H9 (cell line): Measurements from ENCODE around the gene FHIT. TPM values are rescaled to one million over a fixed set of nuclear protein-coding genes. Genes with fewer than 3 reads are reported as not detected.

Source experiments
- DNase-seq: peaks from one replicate; pipeline ENCODE4 v3.0.0-alpha.2; 2017
- H2AFZ ChIP-seq: one replicate; pipeline ENCODE4 v1.6.1; 2013; ENCODE audit warnings: mild to moderate bottlenecking, low read length, control low read depth, moderate library complexity
- H2AK5ac ChIP-seq: 2 replicates; pipeline ENCODE4 v1.6.1; 2013; ENCODE audit warnings: low read length, control low read depth, mixed read lengths; ENCODE audit not compliant: insufficient read length
- H2BK120ac ChIP-seq: one replicate; pipeline ENCODE4 v1.6.1; 2013; ENCODE audit warnings: low read depth, mild to moderate bottlenecking, low read length, control low read depth, inconsistent platforms; ENCODE audit not compliant: poor library complexity, severe bottlenecking
- H2BK12ac ChIP-seq: 2 replicates; pipeline ENCODE4 v1.6.1; 2013; ENCODE audit warnings: low read length, control low read depth, mixed read lengths, low read depth; ENCODE audit not compliant: insufficient read length
- H2BK15ac ChIP-seq: 2 replicates; pipeline ENCODE4 v1.6.1; 2013; ENCODE audit warnings: low read depth, low read length, control low read depth
- H2BK20ac ChIP-seq: one replicate; pipeline ENCODE4 v1.6.1; 2013; ENCODE audit warnings: low read depth, mild to moderate bottlenecking, low read length, control low read depth, inconsistent platforms; ENCODE audit not compliant: poor library complexity, severe bottlenecking
- H2BK5ac ChIP-seq: 2 replicates; pipeline ENCODE4 v1.6.1; 2013; ENCODE audit warnings: low read length, control low read depth, mixed read lengths; ENCODE audit not compliant: insufficient read length
- H3K14ac ChIP-seq: 2 replicates; pipeline ENCODE4 v1.6.1; 2013; ENCODE audit warnings: low read length, control low read depth; ENCODE audit not compliant: insufficient read depth
- H3K18ac ChIP-seq: 2 replicates; pipeline ENCODE4 v1.6.1; 2013; ENCODE audit warnings: low read depth, mild to moderate bottlenecking, mixed read lengths, low read length, control low read depth; ENCODE audit not compliant: insufficient read length
- H3K23ac ChIP-seq: 2 replicates; pipeline ENCODE4 v1.6.1; 2013; ENCODE audit warnings: low read length, control low read depth, mixed read lengths, low read depth; ENCODE audit not compliant: insufficient read length
- H3K23me2 ChIP-seq: 2 replicates; pipeline ENCODE4 v1.6.1; 2013; ENCODE audit warnings: low read depth, mild to moderate bottlenecking, mixed read lengths, low read length, control low read depth; ENCODE audit not compliant: insufficient read length, poor library complexity, severe bottlenecking
- H3K27ac ChIP-seq: 2 replicates; pipeline ENCODE4 v1.5.1; 2013; ENCODE audit warnings: low read length, control low read depth, mixed read lengths, low read depth; ENCODE audit not compliant: insufficient read length
- H3K27me3 ChIP-seq: 2 replicates; pipeline ENCODE4 v1.6.1; 2013; ENCODE audit warnings: low read length, control low read depth, inconsistent platforms; ENCODE audit not compliant: insufficient read depth
- H3K4ac ChIP-seq: 2 replicates; pipeline ENCODE4 v1.6.1; 2013; ENCODE audit warnings: low read depth, mild to moderate bottlenecking, control low read depth, inconsistent platforms, low read length, moderate library complexity
- H3K4me1 ChIP-seq: 2 replicates; pipeline ENCODE4 v1.6.1; 2013; ENCODE audit warnings: low read length, control low read depth, inconsistent platforms; ENCODE audit not compliant: insufficient read depth
- H3K4me2 ChIP-seq: 2 replicates; pipeline ENCODE4 v1.6.1; 2013; ENCODE audit warnings: low read length, control low read depth, mixed read lengths; ENCODE audit not compliant: insufficient read length, insufficient read depth
- H3K56ac ChIP-seq: 2 replicates; pipeline ENCODE4 v1.6.1; 2013; ENCODE audit warnings: low read depth, mild to moderate bottlenecking, mixed read lengths, low read length, control low read depth; ENCODE audit not compliant: insufficient read length
- H3K79me1 ChIP-seq: 2 replicates; pipeline ENCODE4 v1.6.1; 2013; ENCODE audit warnings: low read depth, mild to moderate bottlenecking, moderate library complexity, low read length, control low read depth, inconsistent platforms; ENCODE audit not compliant: insufficient read depth, poor library complexity, severe bottlenecking
- H3K79me2 ChIP-seq: 2 replicates; pipeline ENCODE4 v1.6.1; 2013; ENCODE audit warnings: low read length, control low read depth, inconsistent platforms; ENCODE audit not compliant: insufficient read depth
- H3K9ac ChIP-seq: 2 replicates; pipeline ENCODE4 v1.6.1; 2013; ENCODE audit warnings: low read length, control low read depth, mixed read lengths; ENCODE audit not compliant: insufficient read length; ENCODE audit errors: extremely low read depth
- H3K9me3 ChIP-seq: one replicate; pipeline ENCODE4 v1.6.1; 2013; ENCODE audit warnings: low read depth, low read length, inconsistent platforms; ENCODE audit not compliant: control insufficient read depth
- H3T11ph ChIP-seq: one replicate; pipeline ENCODE4 v1.6.1; 2013; ENCODE audit warnings: mild to moderate bottlenecking, low read length, control low read depth, inconsistent platforms
- H4K20me1 ChIP-seq: one replicate; pipeline ENCODE4 v1.6.1; 2013; ENCODE audit not compliant: control insufficient read depth, insufficient read length, insufficient read depth
- H4K5ac ChIP-seq: 2 replicates; pipeline ENCODE4 v1.6.1; 2013; ENCODE audit warnings: low read depth, mild to moderate bottlenecking, mixed read lengths, low read length, control low read depth; ENCODE audit not compliant: insufficient read length
- H4K8ac ChIP-seq: replicated peaks from 2 replicates; pipeline ENCODE4 v1.6.1; 2013; ENCODE audit warnings: low read length, control low read depth, mixed read lengths, low read depth; ENCODE audit not compliant: insufficient read length
- H4K91ac ChIP-seq: 2 replicates; pipeline ENCODE4 v1.6.1; 2013; ENCODE audit warnings: low read depth, mild to moderate bottlenecking, moderate library complexity, mixed read lengths, low read length, control low read depth; ENCODE audit not compliant: insufficient read length
- H3K27ac Mint-ChIP-seq, 3 experiments: 2 replicates in 2 of 3; 3 replicates in 1 of 3; pipeline ENCODE4 v1.8.0; 2020 to 2021; ENCODE audit warnings: mixed read lengths in 3 of 3, mild to moderate bottlenecking in 1 of 3, moderate library complexity in 1 of 3
- H3K27me3 Mint-ChIP-seq: 2 replicates; pipeline ENCODE4 v1.8.0; 2021; ENCODE audit warnings: low read depth, mild to moderate bottlenecking, moderate library complexity, mixed read lengths
- H3K36me3 Mint-ChIP-seq, 3 experiments: 2 replicates in 2 of 3; 3 replicates in 1 of 3; pipeline ENCODE4 v1.8.0; 2020 to 2021; ENCODE audit warnings: low read depth in 3 of 3, mixed read lengths in 3 of 3; ENCODE audit not compliant: insufficient read depth in 1 of 3
- H3K4me1 Mint-ChIP-seq, 2 experiments: 2 replicates each; pipeline ENCODE4 v1.8.0; 2020; ENCODE audit warnings: mixed read lengths in 2 of 2
- H3K4me3 Mint-ChIP-seq, 2 experiments: 2 replicates in 1 of 2; 3 replicates in 1 of 2; pipeline ENCODE4 v1.8.0; 2020 to 2021; ENCODE audit warnings: mild to moderate bottlenecking in 2 of 2, mixed read lengths in 2 of 2, moderate library complexity in 1 of 2
- H3K9me3 Mint-ChIP-seq, 2 experiments: 2 replicates in 1 of 2; 3 replicates in 1 of 2; pipeline ENCODE4 v1.8.0; 2020; ENCODE audit warnings: mild to moderate bottlenecking in 2 of 2, mixed read lengths in 2 of 2, moderate library complexity in 1 of 2
- CTCF ChIP-seq: fragments of 200-600 bp; sonication (generic); conservative IDR thresholded peaks from 3 replicates; pipeline ENCODE4 v1.8.0; 2021; ENCODE audit warnings: antibody characterized with exemption, mild to moderate bottlenecking
- WGBS: extraction: QIAGEN DNeasy Blood & Tissue Kit; methylation state at CpG from one replicate; pipeline ENCODE4 v1.1.7; 2013; ENCODE audit warnings: missing lambda C conversion rate, low lambda C conversion rate, mixed read lengths; ENCODE audit not compliant: insufficient read length; ENCODE audit errors: extremely low coverage; 5-methylcytosine and 5-hydroxymethylcytosine counted together
- total RNA-seq: library from RNA; stranded (reverse); gene quantifications from 2 replicates; pipeline ENCODE4 v1.2.1, GENCODE V29; 2021

Gene FHIT
- total RNA-seq, 1 experiment from 2014 or later, result 3.0 TPM

GRCh38 chr3:59832241-59832640, 1419.0 kb downstream of the FHIT start:
- Histone ChIP-seq H3K56ac (no peak overlapping the region), H2BK5ac (no peak overlapping the region), H2BK20ac (no peak overlapping the region), H3K4me1 (no peaks in the 10 kb centered on the region), H3K79me1 (no peaks in the 10 kb centered on the region), H4K8ac (no peak overlapping the region), H4K20me1 (no peaks in the 10 kb centered on the region), H3K14ac (no peak overlapping the region), H3K4ac (no peak overlapping the region), H3K4me2 (no peak overlapping the region), H3K23me2 (no peaks in the 10 kb centered on the region), H3K9ac (no peak overlapping the region), H3K23ac (no peak overlapping the region), H2AK5ac (no peak overlapping the region), H3K9me3 (no peaks in the 10 kb centered on the region), H3T11ph (no peak overlapping the region), H3K27ac (no peak overlapping the region), H2AFZ (no peak overlapping the region), H2BK15ac (no peak overlapping the region), H4K91ac (no peak overlapping the region), H3K18ac (no peak overlapping the region), H3K27me3 (no peaks in the 10 kb centered on the region), H4K5ac (no peak overlapping the region), H2BK120ac (no peak overlapping the region), H3K79me2 (no peaks in the 10 kb centered on the region), H2BK12ac (no peak overlapping the region)
- Mint-ChIP-seq H3K36me3 (no peaks in the 10 kb centered on the region), H3K27ac (no peak overlapping the region), H3K4me1 (no peaks in the 10 kb centered on the region), H3K4me3 (no peak overlapping the region), H3K27me3 (no peaks in the 10 kb centered on the region), H3K9me3 (no peaks in the 10 kb centered on the region)
- no peak for TF ChIP-seq CTCF
- DNase-seq, result no peak
- WGBS, result no CpG with 5 or more reads among the region's 3 CpGs
